ENCODE measurements around the gene RHOJ. TPM values are rescaled to one million over a fixed set of nuclear protein-coding genes. Genes with fewer than 3 reads are reported as not detected.

The RHOJ gene
- total and polyA plus RNA-seq, 2 of the 8 experiments (the other 6 are each of a cell fraction or from before 2014, with no cell fraction given): 0.11 TPM; not detected in 1

- Histone ChIP-seq H2BK120ac (replicated peaks; ENCODE audit: low read depth, low read length) (no peak overlapping the region), H3K14ac (ENCODE audit: insufficient read length) (no peak overlapping the region), H3K4me1 (replicated peaks in 1 of 4; ENCODE audit: control insufficient read depth in 3 of 4, insufficient read depth in 4 of 4, low read length in 3 of 4) (no peaks in the 10 kb centered on the region), H3K79me1 (ENCODE audit: low read depth, low read length) (no peaks in the 10 kb centered on the region), H2BK12ac (ENCODE audit: low read depth, low read length) (no peak overlapping the region), H3K36me3 (ENCODE audit: control insufficient read depth in 2 of 4, insufficient read depth in 4 of 4, low read length in 3 of 4) (no peaks in the 10 kb centered on the region), H3K56ac (replicated peaks; ENCODE audit: insufficient read length, low read depth, low read length) (no peak overlapping the region), H4K91ac (replicated peaks; ENCODE audit: insufficient read length, low read length) (no peak overlapping the region), H3K4ac (replicated peaks; ENCODE audit: insufficient read length, low read depth, low read length) (no peak overlapping the region), H2BK20ac (ENCODE audit: low read length) (no peak overlapping the region), H3K23me2 (ENCODE audit: low read depth, low read length) (no peaks in the 10 kb centered on the region; the same call in 1 of the 2 replicates), H4K8ac (ENCODE audit: extremely low read depth, insufficient read depth, low read length) (no peak overlapping the region), H3K4me3 (ENCODE audit: extremely low read depth in 1 of 4, insufficient read depth in 2 of 4, low read depth in 3 of 4, low read length in 4 of 4) (no peak overlapping the region), H3K9me3 (ENCODE audit: insufficient read depth in 2 of 2, low read depth in 1 of 2, low read length in 1 of 2) (no peaks in the 10 kb centered on the region), H2BK5ac (ENCODE audit: low read depth, low read length) (no peak overlapping the region), H2AFZ (ENCODE audit: low read length) (no peak overlapping the region), H3K79me2 (ENCODE audit: control insufficient read depth in 1 of 2, insufficient read depth in 2 of 2, low read length in 2 of 2) (no peaks in the 10 kb centered on the region), H3K4me2 (ENCODE audit: insufficient read depth in 1 of 2, low read depth in 2 of 2, low read length in 2 of 2) (no peak overlapping the region), H3K9ac (replicated peaks in 1 of 4; ENCODE audit: extremely low read depth in 1 of 4, low read depth in 3 of 4, low read length in 3 of 4) (no peak overlapping the region), H3K18ac (ENCODE audit: extremely low read depth, low read length) (no peak overlapping the region), H3K23ac (ENCODE audit: insufficient read length) (no peak overlapping the region), H2AK5ac (ENCODE audit: low read depth, low read length) (no peak overlapping the region), H3K27ac (ENCODE audit: low read depth, low read length) (no peak overlapping the region), H4K20me1 (replicated peaks in 1 of 2; ENCODE audit: control insufficient read depth in 1 of 2, insufficient read depth in 2 of 2, low read length in 2 of 2) (no peaks in the 10 kb centered on the region), H3K27me3 (replicated peaks in 1 of 4; ENCODE audit: control insufficient read depth in 3 of 4, extremely low read depth in 1 of 4, insufficient read depth in 3 of 4, low read length in 3 of 4) (no peaks in the 10 kb centered on the region), H2BK15ac (ENCODE audit: low read length) (no peak overlapping the region), H4K5ac (ENCODE audit: insufficient read length, low read depth, low read length) (no peak overlapping the region)
- FAIRE-seq (no peak), DNase-seq (ENCODE audit: low read depth in 1 of 2, low spot score in 2 of 2) (no peak)
- WGBS, 2 experiments (ENCODE audit: extremely low coverage in 1 of 2, insufficient coverage in 1 of 2, insufficient read length in 1 of 2, insufficient replicate concordance in 2 of 2, low coverage in 1 of 2, low lambda C conversion rate in 2 of 2, missing lambda C conversion rate in 1 of 2): 77% methylated on average over 2 of the region's 2 CpGs; no CpG with 5 or more reads in 1 of the 2 experiments
- POLR2A ChIA-PET (ENCODE audit: partially characterized antibody): no interaction called here
- CTCF ChIA-PET (ENCODE audit: partially characterized antibody): interaction anchor here (0.6 to 7.0 kb wide), 35 partner anchors 10 to 1135 kb away, joined by 3 to 70 read pairs (median 4); partner anchors contain the start of gene RHOJ
- TF ChIP-seq POLR2A (IDR thresholded peaks at IDR 0.05; ENCODE audit: control extremely low read depth in 1 of 2, low read depth in 2 of 2, low read length in 2 of 2): no peak
- no peak for TF ChIP-seq SIX5 (IDR thresholded peaks at IDR 0.05; ENCODE audit: low read depth, low read length)
- TF ChIP-seq GABPA (IDR thresholded peaks at IDR 0.05; ENCODE audit: borderline replicate concordance, insufficient read depth, low read length): no peak
- no peak for TF ChIP-seq ZNF274 (IDR thresholded peaks at IDR 0.05; ENCODE audit: borderline replicate concordance, extremely low read depth, low read length)
- no peak for TF ChIP-seq EZH2 (IDR thresholded peaks at IDR 0.05; ENCODE audit: low read depth, low read length, severe bottlenecking)
These were observed 73.4 kb downstream of the RHOJ start for GRCh38 chr14:63277591-63278183.

Measured in H1 (cell line).